T-helper 17 cell (primary cell): ENCODE measurements around the gene COA8. TPM values are rescaled to one million over a fixed set of nuclear protein-coding genes. Genes with fewer than 3 reads are reported as not detected.
A peak's percentile ranks its signal among the peaks of the same experiment; 100 is the strongest.
"Not testable (repeated sequence)": the region's sequence is repeated elsewhere in the genome, so short reads cannot be mapped to it uniquely, and the experiment has no call there.

Experiments used
- ATAC-seq: fragments of 150-1000 bp; cut with Tn5 transposase; 2 replicates; pipeline ENCODE4 v1.10.0; 2021; ENCODE audit warnings: mild to moderate bottlenecking, moderate library complexity
- DNase-seq, 3 donors: peaks; one replicate each; pipeline versions ENCODE4 v3.0.0 to v3.0.0-alpha.2; 2020 to 2021
- H3K9me3 ChIP-seq: one replicate; pipeline ENCODE4 v1.7.0; 2013; ENCODE audit warnings: low read length, mild to moderate bottlenecking; ENCODE audit not compliant: control insufficient read depth, poor library complexity, severe bottlenecking
- H3K27ac Mint-ChIP-seq: one replicate; pipeline ENCODE4 v1.8.0; 2022; ENCODE audit warnings: mild to moderate bottlenecking, moderate library complexity, mixed read lengths
- H3K27me3 Mint-ChIP-seq: one replicate; pipeline ENCODE4 v1.8.0; 2022; ENCODE audit warnings: mixed read lengths
- H3K36me3 Mint-ChIP-seq: one replicate; pipeline ENCODE4 v1.8.0; 2022; ENCODE audit warnings: low read depth, mixed read lengths
- H3K4me1 Mint-ChIP-seq: one replicate; pipeline ENCODE4 v1.8.0; 2022; ENCODE audit warnings: mild to moderate bottlenecking, mixed read lengths
- H3K4me3 Mint-ChIP-seq: one replicate; pipeline ENCODE4 v1.8.0; 2022; ENCODE audit warnings: mild to moderate bottlenecking, moderate library complexity, mixed read lengths
- total RNA-seq, 4 donors: library from RNA in 2 of 4; stranded (reverse) in 2 of 4; gene quantifications; one replicate each; pipeline ENCODE4 v1.2.3 and lab custom pipeline; 2022 to 2026

Gene COA8
- total RNA-seq, 2 donors from 2014 or later: 18.3 to 19.4 TPM

- no peaks in the 10 kb centered on the region for H3K9me3 ChIP-seq
- no peak for DNase-seq
- H3K27me3 Mint-ChIP-seq: no peaks in the 10 kb centered on the region
- H3K27ac Mint-ChIP-seq: peak overlapping the region; percentile 80
- peaks cover 2% of the 10 kb centered on the region for H3K36me3 Mint-ChIP-seq
- peaks cover 18% of the 10 kb centered on the region for H3K4me1 Mint-ChIP-seq
- peak; percentile 8 for ATAC-seq
- peak overlapping the region; percentile 91 for H3K4me3 Mint-ChIP-seq
Observed at GRCh38 chr14:103607822-103608221, 45.1 kb downstream of the COA8 start.

- H3K27ac Mint-ChIP-seq, H3K4me3 Mint-ChIP-seq, ATAC-seq, H3K27me3 Mint-ChIP-seq, H3K9me3 ChIP-seq, DNase-seq, H3K36me3 Mint-ChIP-seq: not testable (repeated sequence)
- peaks cover 18% of the 10 kb centered on the region for H3K4me1 Mint-ChIP-seq
Observed at GRCh38 chr14:103609081-103609480, 46.3 kb downstream of the COA8 start.

- peaks cover 16% of the 10 kb centered on the region for H3K4me1 Mint-ChIP-seq
- no peak overlapping the region for H3K4me3 Mint-ChIP-seq
Observed at GRCh38 chr14:103611215-103611614, 48.5 kb downstream of the COA8 start.

GRCh38 chr14:103613517-103613916, 50.8 kb downstream of the COA8 start:
- H3K4me1 Mint-ChIP-seq: no peaks in the 10 kb centered on the region
- no peaks in the 10 kb centered on the region for H3K27me3 Mint-ChIP-seq
- no peak overlapping the region for H3K4me3 Mint-ChIP-seq
- ATAC-seq: no peak
- H3K36me3 Mint-ChIP-seq: peaks cover 2% of the 10 kb centered on the region
- H3K27ac Mint-ChIP-seq: no peak overlapping the region
- no peaks in the 10 kb centered on the region for H3K9me3 ChIP-seq
- no peak for DNase-seq

More at GRCh38 chr14:103611215-103611614, 48.5 kb downstream of the COA8 start:
- Mint-ChIP-seq H3K27ac (no peak overlapping the region), H3K36me3 (peaks cover 2% of the 10 kb centered on the region), H3K27me3 (no peaks in the 10 kb centered on the region)
- DNase-seq (no peak), ATAC-seq (no peak)
- H3K9me3 ChIP-seq: no peaks in the 10 kb centered on the region

GRCh38 chr14:103616635-103617300, 54.0 kb downstream of the COA8 start:
- no peak for DNase-seq
- no peak for ATAC-seq
- Mint-ChIP-seq H3K27me3 (no peaks in the 10 kb centered on the region), H3K4me1 (no peaks in the 10 kb centered on the region), H3K27ac (no peak overlapping the region), H3K36me3 (no peaks in the 10 kb centered on the region), H3K4me3 (no peak overlapping the region)
- no peaks in the 10 kb centered on the region for H3K9me3 ChIP-seq

- ATAC-seq (no peak), DNase-seq (no peak)
- Mint-ChIP-seq H3K36me3 (no peaks in the 10 kb centered on the region), H3K4me1 (peaks cover 2% of the 10 kb centered on the region), H3K4me3 (no peak overlapping the region), H3K27ac (no peak overlapping the region), H3K27me3 (no peaks in the 10 kb centered on the region)
- no peaks in the 10 kb centered on the region for H3K9me3 ChIP-seq
Observed at GRCh38 chr14:103619057-103619456, 56.3 kb downstream of the COA8 start.

- Mint-ChIP-seq H3K4me1 (peaks cover 10% of the 10 kb centered on the region), H3K27me3 (no peaks in the 10 kb centered on the region), H3K36me3 (no peaks in the 10 kb centered on the region), H3K27ac (no peak overlapping the region), H3K4me3 (no peak overlapping the region)
- H3K9me3 ChIP-seq: no peaks in the 10 kb centered on the region
- no peak for ATAC-seq
- DNase-seq: no peak
Observed at GRCh38 chr14:103621860-103622259, 59.1 kb downstream of the COA8 start.

GRCh38 chr14:103623308-103623707, 60.5 kb downstream of the COA8 start:
- Mint-ChIP-seq H3K4me1 (peaks cover 10% of the 10 kb centered on the region), H3K27me3 (no peaks in the 10 kb centered on the region), H3K4me3 (no peak overlapping the region), H3K27ac (no peak overlapping the region), H3K36me3 (no peaks in the 10 kb centered on the region)
- DNase-seq (no peak), ATAC-seq (no peak)
- H3K9me3 ChIP-seq: no peaks in the 10 kb centered on the region

GRCh38 chr14:103623883-103624482, 61.2 kb downstream of the COA8 start:
- H3K36me3 Mint-ChIP-seq: no peaks in the 10 kb centered on the region
- no peak overlapping the region for H3K27ac Mint-ChIP-seq
- DNase-seq (no peak), ATAC-seq (no peak)
- no peaks in the 10 kb centered on the region for H3K27me3 Mint-ChIP-seq
- no peaks in the 10 kb centered on the region for H3K9me3 ChIP-seq
- H3K4me3 Mint-ChIP-seq: peak overlapping the region; percentile 91
- H3K4me1 Mint-ChIP-seq: peaks cover 10% of the 10 kb centered on the region

- ATAC-seq (no peak), DNase-seq (no peak)
- Mint-ChIP-seq H3K27me3 (no peaks in the 10 kb centered on the region), H3K36me3 (no peaks in the 10 kb centered on the region), H3K27ac (peak overlapping the region; percentile 86), H3K4me1 (peaks cover 10% of the 10 kb centered on the region), H3K4me3 (peak overlapping the region; percentile 91)
- no peaks in the 10 kb centered on the region for H3K9me3 ChIP-seq
Observed at GRCh38 chr14:103624860-103625259, 62.1 kb downstream of the COA8 start.

GRCh38 chr14:103625356-103626095, 62.8 kb downstream of the COA8 start:
- Mint-ChIP-seq H3K27ac (peak overlapping the region; percentile 86), H3K4me1 (peaks cover 10% of the 10 kb centered on the region), H3K36me3 (no peaks in the 10 kb centered on the region), H3K4me3 (peak overlapping the region; percentile 91), H3K27me3 (no peaks in the 10 kb centered on the region)
- peak; percentile 15 to 37 (median 21) for DNase-seq
- no peaks in the 10 kb centered on the region for H3K9me3 ChIP-seq
- ATAC-seq: peak; percentile 51

- H3K27me3 Mint-ChIP-seq: no peaks in the 10 kb centered on the region
Observed at GRCh38 chr14:103626146-103626850, 63.5 kb downstream of the COA8 start.

More at GRCh38 chr14:103626146-103626850, 63.5 kb downstream of the COA8 start:
- DNase-seq (no peak), ATAC-seq (no peak)
- Mint-ChIP-seq H3K27ac (peak overlapping the region; percentile 86), H3K4me1 (peaks cover 12% of the 10 kb centered on the region), H3K36me3 (no peaks in the 10 kb centered on the region), H3K4me3 (peak overlapping the region; percentile 64)
- H3K9me3 ChIP-seq: no peaks in the 10 kb centered on the region
